HepG2 (cell line): ENCODE results near the gene WTAP.

Source experiments
- RFX1 ChIP-seq: fragments of 450-650 bp; IDR thresholded peaks from 2 replicates; pipeline ENCODE4 v1.6.1; 2017
- ZNF121 ChIP-seq: sonication (generic); formaldehyde crosslinking; IDR thresholded peaks from 2 replicates; pipeline ENCODE4 v1.5.0; 2020; ENCODE audit warnings: mild to moderate bottlenecking, missing genetic modification reagents
- TF ChIP-seq, protein P1 (sequence below): sonication (generic); formaldehyde crosslinking; IDR thresholded peaks from 2 replicates; pipeline ENCODE4 v1.5.0; 2020; ENCODE audit warnings: mild to moderate bottlenecking, missing genetic modification reagents, moderate library complexity

DNA sequence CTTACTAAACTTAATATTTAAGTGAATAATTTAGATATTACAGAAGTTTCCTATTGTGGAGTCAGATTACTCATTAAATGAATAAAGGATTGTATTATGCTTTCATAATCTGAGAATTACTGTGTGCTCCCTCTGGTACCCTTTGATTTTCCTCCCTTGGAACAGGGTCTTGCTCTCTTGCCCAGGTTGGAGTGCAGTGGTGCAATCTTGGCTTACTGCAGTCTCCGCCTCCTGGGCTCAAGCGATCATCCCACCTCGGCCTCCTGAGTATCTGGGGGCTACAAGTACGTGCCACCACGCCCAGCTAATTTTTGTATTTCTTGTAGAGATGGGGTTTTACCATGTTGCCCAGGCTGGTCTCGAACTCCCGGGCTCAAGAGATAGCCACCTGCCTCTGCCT is 9.6 kb downstream of the WTAP start:
- peak; percentile 94 for TF ChIP-seq ZNF121
- TF ChIP-seq RFX1 = no peak
- TF ChIP-seq, protein P1, sequence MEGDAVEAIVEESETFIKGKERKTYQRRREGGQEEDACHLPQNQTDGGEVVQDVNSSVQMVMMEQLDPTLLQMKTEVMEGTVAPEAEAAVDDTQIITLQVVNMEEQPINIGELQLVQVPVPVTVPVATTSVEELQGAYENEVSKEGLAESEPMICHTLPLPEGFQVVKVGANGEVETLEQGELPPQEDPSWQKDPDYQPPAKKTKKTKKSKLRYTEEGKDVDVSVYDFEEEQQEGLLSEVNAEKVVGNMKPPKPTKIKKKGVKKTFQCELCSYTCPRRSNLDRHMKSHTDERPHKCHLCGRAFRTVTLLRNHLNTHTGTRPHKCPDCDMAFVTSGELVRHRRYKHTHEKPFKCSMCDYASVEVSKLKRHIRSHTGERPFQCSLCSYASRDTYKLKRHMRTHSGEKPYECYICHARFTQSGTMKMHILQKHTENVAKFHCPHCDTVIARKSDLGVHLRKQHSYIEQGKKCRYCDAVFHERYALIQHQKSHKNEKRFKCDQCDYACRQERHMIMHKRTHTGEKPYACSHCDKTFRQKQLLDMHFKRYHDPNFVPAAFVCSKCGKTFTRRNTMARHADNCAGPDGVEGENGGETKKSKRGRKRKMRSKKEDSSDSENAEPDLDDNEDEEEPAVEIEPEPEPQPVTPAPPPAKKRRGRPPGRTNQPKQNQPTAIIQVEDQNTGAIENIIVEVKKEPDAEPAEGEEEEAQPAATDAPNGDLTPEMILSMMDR = no peak
